Iris pigment epithelial cell (primary cell): ENCODE measurements around the gene TMEM63C.

ENCODE experiments used
- DNase-seq: peaks from one replicate; pipeline ENCODE4 v3.0.0-alpha.2; 2011; ENCODE audit warnings: low read depth

Gene TMEM63C

GRCh38 chr14:77224212-77224611, 42.6 kb downstream of the TMEM63C start:
- DNase-seq = no peak

GRCh38 chr14:77225254-77225653, 43.7 kb downstream of the TMEM63C start:
- DNase-seq = no peak

GRCh38 chr14:77225892-77226557, 44.4 kb downstream of the TMEM63C start:
- DNase-seq = no peak

GRCh38 chr14:77228056-77228455, 46.5 kb downstream of the TMEM63C start:
- DNase-seq = no peak

- no peak for DNase-seq
These were observed 49.3 kb downstream of the TMEM63C start for GRCh38 chr14:77230914-77231313.

GRCh38 chr14:77231721-77232120, 50.1 kb downstream of the TMEM63C start:
- DNase-seq = no peak

- no peak for DNase-seq
These were observed 55.2 kb downstream of the TMEM63C start for GRCh38 chr14:77236814-77237213.

GRCh38 chr14:77238356-77238755, 56.8 kb downstream of the TMEM63C start:
- DNase-seq = no peak

- DNase-seq = no peak
These were observed 57.4 kb downstream of the TMEM63C start for GRCh38 chr14:77238996-77239395.

- no peak for DNase-seq
These were observed 57.8 kb downstream of the TMEM63C start for GRCh38 chr14:77239412-77239811.

GRCh38 chr14:77240336-77240915, 58.8 kb downstream of the TMEM63C start:
- DNase-seq = no peak

GRCh38 chr14:77241955-77242354, 60.4 kb downstream of the TMEM63C start:
- peak; percentile 6 for DNase-seq

GRCh38 chr14:77242752-77243151, 61.2 kb downstream of the TMEM63C start:
- DNase-seq = no peak

GRCh38 chr14:77243853-77244252, 62.3 kb downstream of the TMEM63C start:
- no peak for DNase-seq

GRCh38 chr14:77245820-77246219, 64.2 kb downstream of the TMEM63C start:
- no peak for DNase-seq

- DNase-seq = no peak
These were observed 65.2 kb downstream of the TMEM63C start for GRCh38 chr14:77246784-77247183.

GRCh38 chr14:77248666-77249065, 67.1 kb downstream of the TMEM63C start:
- no peak for DNase-seq

- no peak for DNase-seq
These were observed 67.7 kb downstream of the TMEM63C start for GRCh38 chr14:77249286-77249685.

- no peak for DNase-seq
These were observed 69.3 kb downstream of the TMEM63C start for GRCh38 chr14:77250927-77251326.

GRCh38 chr14:77251870-77252269, 70.3 kb downstream of the TMEM63C start:
- DNase-seq = no peak

- DNase-seq = no peak
These were observed 72.0 kb downstream of the TMEM63C start for GRCh38 chr14:77253333-77254190.

- DNase-seq = no peak
These were observed 75.1 kb downstream of the TMEM63C start for GRCh38 chr14:77256694-77257093.

- DNase-seq = no peak
These were observed 76.1 kb downstream of the TMEM63C start for GRCh38 chr14:77257700-77258099.
